HT-29 (cell line): ENCODE data around the gene CDC42BPG. TPM values are rescaled to one million over a fixed set of nuclear protein-coding genes. Genes with fewer than 3 reads are reported as not detected.
"Not testable (repeated sequence)": the region's sequence is repeated elsewhere in the genome, so short reads cannot be mapped to it uniquely, and the experiment has no call there.

ENCODE experiments used
- DNase-seq: peaks from one replicate; pipeline ENCODE4 v3.0.0-alpha.2; 2015; ENCODE audit warnings: low spot score
- total RNA-seq: library from RNA; depleted of rRNA; stranded (reverse); fragments of >200 nt; shearing (Covaris generic); gene quantifications from 2 replicates; pipeline ENCODE4 v1.2.3, GENCODE V29; 2014

CDC42BPG gene
- total RNA-seq, 1 experiment from 2014 or later = 24.7 TPM

- no peak for DNase-seq
These were observed 5.3 kb upstream of the CDC42BPG start for GRCh38 chr11:64849598-64850356.

DNA sequence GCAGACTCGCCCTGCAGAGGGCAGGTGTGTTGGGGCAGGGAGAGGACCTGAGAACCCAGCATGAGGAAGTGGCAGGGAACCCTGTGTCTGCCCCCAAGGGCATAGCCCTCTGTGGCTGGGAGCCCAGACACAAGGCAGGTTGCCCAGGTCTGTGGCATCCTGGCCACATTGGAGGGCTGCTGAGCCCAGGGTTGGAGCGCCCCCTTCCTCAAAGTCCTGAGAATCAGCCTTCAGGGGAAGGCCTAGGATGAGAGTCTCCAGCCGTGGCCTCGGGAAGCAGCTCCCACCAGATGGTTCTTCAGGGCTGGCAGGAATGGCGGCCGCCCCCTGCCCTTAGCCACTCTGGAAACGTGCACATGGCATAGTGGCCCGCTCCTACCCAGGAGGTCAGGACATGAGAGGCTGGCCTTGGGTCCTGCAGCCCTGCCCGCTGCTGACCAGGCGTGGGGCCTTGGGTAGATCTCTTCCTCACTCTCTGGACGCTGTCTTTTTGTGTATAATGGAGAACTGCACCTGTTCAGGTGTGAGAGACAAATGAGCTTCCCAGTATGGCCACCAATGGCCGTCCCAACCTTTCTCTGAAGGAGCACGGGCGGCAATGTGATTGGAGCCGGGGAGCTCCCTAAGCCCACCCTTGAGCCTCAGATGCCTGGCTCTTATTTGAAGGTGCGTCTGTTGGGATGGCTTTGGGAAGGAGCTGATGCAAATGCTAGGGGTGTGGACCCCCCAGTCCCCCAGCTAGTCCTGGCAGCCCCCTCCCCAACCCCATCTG lies 4.6 kb upstream of the CDC42BPG start:
- DNase-seq = peak; percentile 82

DNA sequence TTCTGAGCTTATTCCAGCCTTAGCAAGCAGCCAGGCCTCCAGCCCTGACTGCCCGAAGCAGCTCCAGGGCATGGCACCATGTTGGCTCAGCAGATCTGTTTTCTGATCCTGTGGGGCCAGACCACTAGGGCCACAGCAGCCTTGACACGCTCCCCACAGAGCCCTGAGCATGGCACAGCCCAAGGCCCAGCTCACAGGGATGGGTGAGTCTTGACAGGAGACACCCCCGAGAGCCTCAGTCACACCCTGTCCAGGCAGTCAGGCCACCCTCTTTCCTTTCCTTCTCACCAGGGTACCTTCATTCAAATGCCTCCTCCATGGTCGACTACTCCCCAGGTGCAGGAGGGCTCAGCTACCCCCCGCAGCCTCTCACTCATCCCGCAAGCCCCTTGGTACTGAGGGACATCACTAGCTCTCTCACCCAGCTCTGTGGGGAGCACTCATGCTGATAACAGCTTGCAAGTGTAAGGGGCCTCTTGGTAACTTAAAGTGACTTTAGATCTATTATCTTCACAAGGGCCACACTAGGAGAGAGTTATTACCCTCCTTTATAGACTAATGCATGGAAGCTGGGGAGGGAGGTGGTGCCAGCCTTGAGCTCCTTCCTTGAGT lies 3.9 kb upstream of the CDC42BPG start:
- DNase-seq = no peak

GRCh38 chr11:64846998-64847666 lies 2.7 kb upstream of the CDC42BPG start:
- DNase-seq = peak; percentile 99

DNA sequence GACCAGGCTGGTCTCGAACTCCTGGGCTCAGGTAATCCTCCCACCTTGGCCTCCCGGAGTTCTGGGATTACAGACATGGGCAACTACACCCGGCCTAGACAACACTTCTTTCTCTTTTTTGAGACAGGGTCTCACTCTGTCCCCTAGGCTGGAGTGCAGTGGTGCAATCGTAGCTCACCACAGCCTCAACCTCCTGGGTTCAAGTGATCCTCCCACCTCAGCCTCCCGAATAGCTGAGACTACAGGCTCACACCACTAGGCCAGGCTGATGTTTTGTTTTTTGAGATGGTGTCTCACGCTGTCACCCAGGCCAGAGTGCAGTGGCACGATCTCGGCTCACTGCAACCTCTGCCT lies 1.3 kb upstream of the CDC42BPG start:
- DNase-seq = not testable (repeated sequence)

DNA sequence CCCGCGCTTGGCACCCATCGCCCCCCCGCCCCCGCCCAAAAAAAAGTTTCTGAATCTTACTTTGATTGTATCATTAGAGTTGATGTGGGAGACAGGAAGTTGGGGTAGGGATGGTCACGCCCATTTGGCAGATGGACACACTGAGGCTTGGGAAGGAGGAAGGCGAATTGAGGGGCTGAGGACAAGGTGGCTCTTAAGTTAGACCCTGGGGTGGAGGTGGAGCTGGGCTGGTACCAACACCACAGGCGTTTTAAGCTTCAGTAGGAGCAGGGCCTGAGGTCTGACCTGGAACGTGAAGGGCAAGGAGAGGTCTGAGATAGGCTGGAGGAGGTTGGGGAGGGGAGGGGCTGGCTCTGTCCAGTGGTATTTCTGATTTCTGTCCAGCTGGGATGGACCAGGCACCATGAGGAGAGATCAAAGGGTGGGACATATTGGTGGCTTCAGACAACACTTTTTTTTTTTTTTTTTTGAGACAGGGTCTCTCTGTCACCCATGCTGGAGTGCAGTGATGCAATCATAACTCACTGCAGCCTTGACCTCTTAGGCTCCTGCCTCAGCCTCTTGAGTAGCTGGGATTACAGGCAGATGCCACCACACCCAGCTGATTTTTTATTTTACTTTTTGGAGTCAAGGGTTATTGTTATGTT lies 799 bp upstream of the CDC42BPG start:
- DNase-seq = no peak

DNA sequence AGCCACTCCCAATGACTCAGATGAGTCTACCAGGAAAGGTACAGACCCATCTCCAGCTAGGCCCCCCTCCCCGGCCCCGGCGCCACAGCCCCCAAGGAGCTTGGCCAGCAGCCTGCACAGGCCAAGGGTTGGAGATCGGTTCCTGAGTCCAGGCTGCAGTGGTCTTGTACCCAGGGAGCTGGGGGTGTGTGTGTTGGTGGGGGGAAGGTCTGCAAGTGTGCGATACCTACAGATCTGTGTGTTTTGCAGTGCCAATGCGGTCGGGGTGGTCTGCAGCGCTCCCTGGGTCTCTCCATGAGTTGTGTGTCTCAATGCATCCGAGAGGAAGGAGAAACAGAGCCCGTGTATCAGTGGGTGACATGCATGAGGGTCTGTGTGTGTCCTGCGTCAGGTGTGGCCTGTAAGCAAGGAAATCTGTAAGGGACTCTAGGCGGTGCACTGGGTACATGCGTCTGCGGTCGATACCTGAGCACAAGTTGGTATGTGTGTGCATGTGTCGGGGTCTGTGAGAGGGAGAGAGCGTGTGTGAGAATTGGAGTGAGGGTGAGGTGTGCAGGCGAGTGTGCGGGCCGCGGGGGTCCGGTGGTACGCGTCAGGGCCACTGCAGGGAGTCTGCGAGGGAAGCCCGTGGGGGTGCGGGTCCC lies 645 bp downstream of the CDC42BPG start:
- peak; percentile 50 for DNase-seq

- peak; percentile 85 for DNase-seq
These were observed 1.4 kb downstream of the CDC42BPG start for GRCh38 chr11:64842851-64843685.

GRCh38 chr11:64842366-64842759 lies 2.1 kb downstream of the CDC42BPG start:
- peak; percentile 60 for DNase-seq

DNA sequence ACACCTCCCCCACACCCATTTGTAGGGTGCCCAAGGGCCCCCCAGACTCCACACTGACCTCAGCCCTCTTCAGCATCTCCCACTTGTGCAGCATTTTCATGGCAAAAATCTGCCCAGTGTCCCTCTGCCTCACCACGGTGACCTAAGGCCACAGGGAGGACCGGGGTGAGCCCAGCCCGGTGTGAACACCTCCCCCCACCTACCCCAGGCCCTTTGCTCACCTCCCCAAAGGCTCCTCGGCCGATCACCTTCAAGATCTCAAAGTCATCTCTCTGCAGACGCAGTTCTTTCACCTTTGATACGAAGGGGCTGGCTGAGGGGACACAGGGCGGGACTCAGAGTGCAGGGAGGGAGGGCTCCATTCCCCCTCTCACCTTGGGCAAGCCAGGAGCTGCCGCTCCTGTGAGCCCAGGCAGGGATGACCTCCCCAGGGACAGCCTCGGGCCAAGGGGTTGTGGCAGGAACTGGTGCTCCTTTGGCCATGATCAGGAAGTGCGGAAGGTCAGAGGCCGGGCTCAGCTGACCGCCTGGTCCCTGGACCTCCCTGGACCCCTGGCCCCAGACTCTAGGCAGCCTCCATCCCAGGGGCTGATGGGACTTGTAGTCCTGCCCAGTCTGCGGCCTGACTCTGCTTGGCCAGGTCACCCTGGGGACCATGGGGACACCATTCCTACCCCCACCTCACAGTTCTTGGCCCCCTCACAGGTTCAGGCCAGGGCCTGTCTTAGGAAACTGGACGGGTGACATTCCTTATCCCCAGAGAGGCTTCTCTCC lies 2.7 kb downstream of the CDC42BPG start:
- DNase-seq = no peak

GRCh38 chr11:64839887-64840782 lies 4.3 kb downstream of the CDC42BPG start:
- DNase-seq = no peak

- DNase-seq = no peak
These were observed 5.1 kb downstream of the CDC42BPG start for GRCh38 chr11:64839335-64839734.

DNA sequence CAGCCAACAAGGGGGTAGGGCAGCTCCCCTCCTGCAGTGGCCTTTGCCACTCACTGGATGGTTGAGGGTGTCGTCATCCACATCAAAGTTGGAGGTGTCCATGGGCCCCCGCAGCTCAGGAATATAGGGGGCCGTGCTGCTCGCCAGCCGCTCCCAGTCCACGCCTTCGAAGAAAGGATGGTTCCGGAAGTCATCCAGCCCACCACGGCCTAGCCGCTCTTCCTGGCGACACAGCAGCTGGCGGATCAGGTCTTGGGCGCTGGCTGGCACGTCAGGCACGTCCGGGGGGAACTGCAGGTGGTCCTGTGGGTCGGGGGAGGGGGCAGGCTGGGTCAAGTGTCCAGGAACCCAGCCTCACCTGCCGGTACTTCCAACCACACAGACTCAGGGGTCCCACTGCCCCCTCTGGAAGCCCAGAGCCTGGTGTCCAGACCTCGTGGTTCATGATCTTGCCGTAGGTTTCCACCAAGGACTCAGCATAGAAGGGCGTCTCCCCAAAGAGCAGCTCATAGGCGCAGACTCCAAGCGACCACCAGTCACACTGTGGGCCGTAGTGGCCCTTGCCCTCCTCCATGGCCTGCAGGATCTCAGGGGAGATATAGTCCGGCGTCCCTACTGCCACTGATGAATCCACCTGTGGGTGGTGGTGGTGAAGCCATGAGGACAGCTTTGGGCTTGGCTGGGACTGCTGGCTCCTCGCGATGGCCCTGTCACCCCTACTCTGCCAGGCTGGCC lies 5.7 kb downstream of the CDC42BPG start:
- no peak for DNase-seq

DNA sequence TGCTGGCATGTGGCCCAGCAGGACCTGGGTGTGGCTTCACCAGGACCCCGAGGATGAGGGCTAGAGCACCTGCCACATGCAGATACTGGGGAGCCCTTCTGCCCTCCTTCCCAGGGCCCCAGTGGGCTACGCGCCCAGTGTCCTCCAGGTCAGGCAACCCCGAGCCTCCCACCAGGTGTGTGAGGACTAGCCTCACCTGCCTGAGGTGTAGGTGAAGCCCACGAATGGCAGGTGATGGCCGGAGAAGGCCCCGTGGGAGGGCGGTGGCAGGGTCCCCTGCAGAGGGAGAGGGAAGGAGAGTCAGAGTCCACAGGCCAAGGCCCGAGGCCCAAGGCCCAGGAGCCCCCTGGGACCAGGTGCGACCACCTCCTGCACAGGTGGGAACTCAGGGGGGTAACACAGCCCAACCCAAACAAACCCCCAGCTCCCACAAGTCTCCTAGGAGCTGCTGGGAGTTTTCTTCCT lies 6.5 kb downstream of the CDC42BPG start:
- DNase-seq = no peak

DNA sequence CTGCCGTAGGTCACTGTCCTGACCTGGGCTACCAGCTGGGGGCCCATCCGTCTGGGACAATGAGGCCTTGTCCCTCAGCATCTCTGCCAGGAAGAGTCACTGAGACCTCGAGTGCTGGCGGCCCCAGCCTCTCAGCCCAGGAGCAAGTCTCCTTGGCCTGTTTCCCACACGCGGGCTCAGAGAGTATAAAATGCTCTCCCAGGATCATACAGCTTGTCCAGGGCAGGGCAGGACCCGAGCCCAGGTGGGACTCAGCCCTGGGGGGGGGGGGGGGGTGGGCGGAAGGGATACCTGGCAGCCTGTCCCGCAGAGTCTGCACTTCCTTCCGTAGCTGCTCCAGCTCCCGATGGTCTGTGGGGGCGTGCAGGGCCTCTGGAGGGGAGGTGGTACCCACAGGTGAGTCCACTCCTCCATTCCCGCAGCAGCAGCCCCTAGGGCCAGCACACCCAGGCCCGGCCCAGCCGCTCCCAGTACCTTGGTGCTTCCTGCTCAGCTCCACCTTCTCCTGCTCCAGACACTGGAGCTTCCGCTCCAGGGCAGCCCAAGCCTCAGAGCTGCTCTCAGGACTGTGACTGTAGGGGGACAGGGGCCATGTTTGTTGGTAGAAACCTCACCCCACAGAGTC lies 7.9 kb downstream of the CDC42BPG start:
- no peak for DNase-seq

DNA sequence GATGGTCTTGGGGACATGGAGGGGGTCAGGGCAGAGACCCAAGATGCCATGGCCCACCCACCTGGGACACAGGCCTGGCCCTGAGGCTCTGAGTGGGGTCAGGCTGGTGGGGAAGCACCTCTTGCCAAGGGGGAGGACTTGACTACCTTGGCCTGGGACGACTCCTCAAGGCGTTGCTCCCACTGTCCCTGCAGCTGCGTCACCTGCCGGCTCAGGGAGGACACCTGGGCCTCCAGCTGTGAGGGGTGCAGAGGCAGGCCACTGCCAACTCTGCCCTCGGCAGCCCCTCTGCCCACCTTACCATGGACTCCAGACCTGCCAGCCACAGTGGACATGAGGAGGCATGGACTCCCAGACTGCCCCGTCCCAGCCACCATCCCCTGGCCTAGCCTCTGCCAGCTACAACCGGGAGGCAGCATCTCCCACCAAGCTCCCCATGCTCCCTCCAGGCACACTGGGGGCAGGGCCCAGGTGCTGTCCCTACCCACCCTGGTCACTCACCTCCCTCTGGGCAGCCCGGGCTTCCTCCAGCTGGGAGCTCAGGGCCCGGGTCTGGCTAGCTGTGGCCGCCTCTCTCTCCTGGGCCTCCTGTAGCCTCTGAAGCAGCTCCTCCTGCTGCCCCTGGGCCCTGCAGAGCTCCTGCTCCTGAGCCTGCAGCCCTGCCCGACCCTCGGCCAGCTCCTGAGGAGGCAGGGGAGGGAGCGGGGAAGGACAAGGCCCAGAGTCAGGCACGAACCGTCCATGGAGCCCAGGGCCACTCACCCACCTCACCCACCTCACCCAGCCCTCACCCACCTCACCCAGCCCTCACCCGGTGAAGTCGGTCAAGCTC lies 8.6 kb downstream of the CDC42BPG start:
- DNase-seq = no peak
